ENCODE results near the gene TGFB2.
A peak's percentile ranks its signal among the peaks of the same experiment; 100 is the strongest.

The TGFB2 gene

GRCh38 chr1:218377143-218377660, 32.1 kb downstream of the TGFB2 start:
- Histone ChIP-seq H3K9ac (ENCODE audit: low read length) (no peak overlapping the region), H4K8ac (ENCODE audit: low read depth, low read length) (peak overlapping the region; percentile 77), H3K9me3 (ENCODE audit: insufficient read depth, low read depth, low read length) (no peaks in the 10 kb centered on the region), H3K36me3 (ENCODE audit: control insufficient read depth in 1 of 2, insufficient read depth in 2 of 2, low read length in 2 of 2) (no peaks in the 10 kb centered on the region), H4K12ac (ENCODE audit: low read depth, low read length) (no peak overlapping the region), H3K4ac (ENCODE audit: low read depth, low read length) (no peak overlapping the region), H3K4me3 (ENCODE audit: low read depth, low read length) (no peak overlapping the region), H4K91ac (ENCODE audit: low read depth, low read length) (peak overlapping the region; percentile 70), H2BK12ac (ENCODE audit: low read length) (peak overlapping the region; percentile 90), H3K4me2 (ENCODE audit: low read length) (peak overlapping the region; percentile 31), H3K4me1 (ENCODE audit: control insufficient read depth in 1 of 2, insufficient read depth in 2 of 2, low read length in 2 of 2) (peaks cover 6 to 28% of the 10 kb centered on the region in 2 experiments), H2BK5ac (ENCODE audit: low read depth, low read length, poor library complexity) (peak overlapping the region; percentile 88), H3K23ac (ENCODE audit: low read length) (no peak overlapping the region), H3K27me3 (ENCODE audit: insufficient read depth, low read length) (no peaks in the 10 kb centered on the region), H3K18ac (ENCODE audit: low read length) (peak overlapping the region; percentile 61), H3K79me1 (ENCODE audit: low read length) (peaks cover 26% of the 10 kb centered on the region), H3K14ac (ENCODE audit: low read length) (peak overlapping the region; percentile 83), H3K27ac (ENCODE audit: low read depth, low read length) (peak overlapping the region; percentile 71), H2BK120ac (ENCODE audit: insufficient read depth, low read length, poor library complexity) (peak overlapping the region; percentile 85), H2AFZ (ENCODE audit: insufficient read depth, low read length, poor library complexity) (no peak overlapping the region), H3K79me2 (ENCODE audit: control insufficient read depth, insufficient read depth, low read length, poor library complexity) (peaks cover 1% of the 10 kb centered on the region), H2AK5ac (ENCODE audit: low read length) (no peak overlapping the region)
- peak; percentile 45 to 68 for DNase-seq
- no CpG with 5 or more reads among the region's 4 CpGs for WGBS (ENCODE audit: extremely low coverage, insufficient coverage, insufficient read length)

- Histone ChIP-seq H2BK120ac (ENCODE audit: insufficient read depth, low read length, poor library complexity) (peak overlapping the region; percentile 72), H3K14ac (ENCODE audit: low read length) (peak overlapping the region; percentile 12), H3K27ac (ENCODE audit: low read depth, low read length) (peak overlapping the region; percentile 89), H2AFZ (ENCODE audit: insufficient read depth, low read length, poor library complexity) (no peak overlapping the region), H4K12ac (ENCODE audit: low read depth, low read length) (no peak overlapping the region), H3K18ac (ENCODE audit: low read length) (no peak overlapping the region), H3K9ac (ENCODE audit: low read length) (no peak overlapping the region), H3K27me3 (ENCODE audit: insufficient read depth, low read length) (no peaks in the 10 kb centered on the region), H2BK12ac (ENCODE audit: low read length) (no peak overlapping the region), H2BK5ac (ENCODE audit: low read depth, low read length, poor library complexity) (peak overlapping the region; percentile 25), H3K4me3 (ENCODE audit: low read depth, low read length) (no peak overlapping the region), H3K23ac (ENCODE audit: low read length) (no peak overlapping the region), H3K9me3 (ENCODE audit: insufficient read depth, low read depth, low read length) (no peaks in the 10 kb centered on the region), H3K4me2 (ENCODE audit: low read length) (peak overlapping the region; percentile 7), H4K91ac (ENCODE audit: low read depth, low read length) (no peak overlapping the region), H3K4me1 (ENCODE audit: control insufficient read depth in 1 of 2, insufficient read depth in 2 of 2, low read length in 2 of 2) (peaks cover 6 to 26% of the 10 kb centered on the region in 2 experiments), H3K79me1 (ENCODE audit: low read length) (peaks cover 24% of the 10 kb centered on the region), H4K8ac (ENCODE audit: low read depth, low read length) (no peak overlapping the region), H2AK5ac (ENCODE audit: low read length) (no peak overlapping the region), H3K36me3 (ENCODE audit: control insufficient read depth in 1 of 2, insufficient read depth in 2 of 2, low read length in 2 of 2) (no peaks in the 10 kb centered on the region), H3K4ac (ENCODE audit: low read depth, low read length) (no peak overlapping the region), H3K79me2 (ENCODE audit: control insufficient read depth, insufficient read depth, low read length, poor library complexity) (peaks cover 1% of the 10 kb centered on the region)
- DNase-seq, result peak; percentile 77 to 84
- no CpG with 5 or more reads among the region's 7 CpGs for WGBS (ENCODE audit: extremely low coverage, insufficient coverage, insufficient read length)
These were observed 35.2 kb downstream of the TGFB2 start for GRCh38 chr1:218380125-218380977.

DNA sequence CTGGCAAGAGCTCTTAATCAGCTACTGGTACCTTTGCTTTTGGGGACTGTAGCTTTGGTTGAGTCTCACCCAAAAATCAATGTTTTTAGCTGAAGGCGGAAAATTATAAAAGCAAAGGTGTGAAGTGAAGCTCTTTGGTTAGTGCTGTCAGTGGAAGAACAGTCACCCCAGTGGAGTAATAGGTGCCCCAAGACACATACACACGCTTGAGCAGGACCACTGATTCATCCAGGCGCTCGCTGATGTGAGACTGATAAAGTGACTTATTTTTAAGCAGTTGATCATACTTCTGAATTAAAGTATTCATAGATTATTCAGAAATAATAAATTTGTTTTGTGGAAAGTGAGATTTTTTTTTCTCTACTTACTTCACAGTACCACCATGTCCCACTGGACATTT, 37.1 kb downstream of the TGFB2 start:
- Histone ChIP-seq H3K4me2 (ENCODE audit: low read length) (no peak overlapping the region), H2BK5ac (ENCODE audit: low read depth, low read length, poor library complexity) (no peak overlapping the region), H3K4me3 (ENCODE audit: low read depth, low read length) (no peak overlapping the region), H3K9ac (ENCODE audit: low read length) (no peak overlapping the region), H3K4me1 (ENCODE audit: control insufficient read depth in 1 of 2, insufficient read depth in 2 of 2, low read length in 2 of 2) (peaks cover 6 to 20% of the 10 kb centered on the region in 2 experiments), H3K23ac (ENCODE audit: low read length) (no peak overlapping the region), H3K9me3 (ENCODE audit: insufficient read depth, low read depth, low read length) (no peaks in the 10 kb centered on the region), H2BK12ac (ENCODE audit: low read length) (peak overlapping the region; percentile 74), H2BK120ac (ENCODE audit: insufficient read depth, low read length, poor library complexity) (no peak overlapping the region), H3K14ac (ENCODE audit: low read length) (no peak overlapping the region), H3K18ac (ENCODE audit: low read length) (no peak overlapping the region), H3K27ac (ENCODE audit: low read depth, low read length) (no peak overlapping the region), H3K79me1 (ENCODE audit: low read length) (peaks cover 17% of the 10 kb centered on the region), H3K4ac (ENCODE audit: low read depth, low read length) (no peak overlapping the region), H3K36me3 (ENCODE audit: control insufficient read depth in 1 of 2, insufficient read depth in 2 of 2, low read length in 2 of 2) (no peaks in the 10 kb centered on the region), H4K91ac (ENCODE audit: low read depth, low read length) (no peak overlapping the region), H3K79me2 (ENCODE audit: control insufficient read depth, insufficient read depth, low read length, poor library complexity) (no peaks in the 10 kb centered on the region), H2AFZ (ENCODE audit: insufficient read depth, low read length, poor library complexity) (no peak overlapping the region), H4K8ac (ENCODE audit: low read depth, low read length) (no peak overlapping the region), H3K27me3 (ENCODE audit: insufficient read depth, low read length) (no peaks in the 10 kb centered on the region), H2AK5ac (ENCODE audit: low read length) (no peak overlapping the region), H4K12ac (ENCODE audit: low read depth, low read length) (no peak overlapping the region)
- no CpG with 5 or more reads among the region's 4 CpGs for WGBS (ENCODE audit: extremely low coverage, insufficient coverage, insufficient read length)
- no peak for DNase-seq

DNA sequence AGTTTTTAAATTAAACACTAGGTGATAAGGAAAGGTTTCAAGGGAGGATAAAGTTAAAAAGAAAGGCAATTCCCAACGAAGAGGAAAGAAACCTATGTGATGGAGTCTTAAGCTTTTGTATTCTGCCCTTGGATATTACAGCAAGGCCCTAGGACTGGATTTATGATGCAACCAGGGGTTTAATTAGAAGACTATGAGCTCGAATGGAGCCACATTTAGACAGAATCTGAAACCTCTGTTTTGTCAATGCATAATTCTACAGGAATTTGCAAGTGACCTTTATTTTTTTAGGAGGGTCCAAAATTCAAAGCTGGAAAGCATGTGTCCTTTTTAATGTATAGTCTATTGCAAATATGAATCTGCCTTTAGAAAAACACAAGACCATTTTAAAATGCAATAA, 37.9 kb downstream of the TGFB2 start:
- Histone ChIP-seq H4K8ac (ENCODE audit: low read depth, low read length) (no peak overlapping the region), H3K79me1 (ENCODE audit: low read length) (peaks cover 14% of the 10 kb centered on the region), H3K27me3 (ENCODE audit: insufficient read depth, low read length) (no peaks in the 10 kb centered on the region), H3K9ac (ENCODE audit: low read length) (no peak overlapping the region), H2AK5ac (ENCODE audit: low read length) (no peak overlapping the region), H3K4me3 (ENCODE audit: low read depth, low read length) (no peak overlapping the region), H3K4ac (ENCODE audit: low read depth, low read length) (no peak overlapping the region), H3K79me2 (ENCODE audit: control insufficient read depth, insufficient read depth, low read length, poor library complexity) (no peaks in the 10 kb centered on the region), H4K91ac (ENCODE audit: low read depth, low read length) (no peak overlapping the region), H2BK12ac (ENCODE audit: low read length) (no peak overlapping the region), H3K4me1 (ENCODE audit: control insufficient read depth in 1 of 2, insufficient read depth in 2 of 2, low read length in 2 of 2) (peaks cover 3 to 16% of the 10 kb centered on the region in 2 experiments), H2AFZ (ENCODE audit: insufficient read depth, low read length, poor library complexity) (no peak overlapping the region), H3K14ac (ENCODE audit: low read length) (no peak overlapping the region), H3K4me2 (ENCODE audit: low read length) (no peak overlapping the region), H4K12ac (ENCODE audit: low read depth, low read length) (no peak overlapping the region), H3K36me3 (ENCODE audit: control insufficient read depth in 1 of 2, insufficient read depth in 2 of 2, low read length in 2 of 2) (no peaks in the 10 kb centered on the region), H3K18ac (ENCODE audit: low read length) (no peak overlapping the region), H3K9me3 (ENCODE audit: insufficient read depth, low read depth, low read length) (no peaks in the 10 kb centered on the region), H2BK5ac (ENCODE audit: low read depth, low read length, poor library complexity) (no peak overlapping the region), H3K27ac (ENCODE audit: low read depth, low read length) (no peak overlapping the region), H2BK120ac (ENCODE audit: insufficient read depth, low read length, poor library complexity) (no peak overlapping the region), H3K23ac (ENCODE audit: low read length) (no peak overlapping the region)
- no CpG with 5 or more reads among the region's 2 CpGs for WGBS (ENCODE audit: extremely low coverage, insufficient coverage, insufficient read length)
- DNase-seq, result no peak

All from trophoblast cell (in vitro differentiated cells and primary cell).